Testis (tissue), 2 donors: Measurements from ENCODE around the gene CDH6.

Experiments used
- POLR2A ChIP-seq: fragments of 450-650 bp; IDR thresholded peaks from one replicate; pipeline ENCODE4 v1.6.1; 2017; ENCODE audit warnings: antibody characterized with exemption, mild to moderate bottlenecking, moderate library complexity
- TF ChIP-seq, protein P1 (sequence below), 3 experiments: fragments of 450-650 bp in 2 of 3; fragments of 200-600 bp in 1 of 3; sonication (generic) in 1 of 3; IDR thresholded peaks; one replicate each; pipeline ENCODE4 v1.5.1; 2016 to 2019; ENCODE audit warnings: antibody characterized with exemption in 3 of 3, mild to moderate bottlenecking in 2 of 3, moderate library complexity in 1 of 3

GRCh38 chr5:31186672-31187267 lies 6.7 kb upstream of the CDH6 start:
- TF ChIP-seq, protein P1, sequence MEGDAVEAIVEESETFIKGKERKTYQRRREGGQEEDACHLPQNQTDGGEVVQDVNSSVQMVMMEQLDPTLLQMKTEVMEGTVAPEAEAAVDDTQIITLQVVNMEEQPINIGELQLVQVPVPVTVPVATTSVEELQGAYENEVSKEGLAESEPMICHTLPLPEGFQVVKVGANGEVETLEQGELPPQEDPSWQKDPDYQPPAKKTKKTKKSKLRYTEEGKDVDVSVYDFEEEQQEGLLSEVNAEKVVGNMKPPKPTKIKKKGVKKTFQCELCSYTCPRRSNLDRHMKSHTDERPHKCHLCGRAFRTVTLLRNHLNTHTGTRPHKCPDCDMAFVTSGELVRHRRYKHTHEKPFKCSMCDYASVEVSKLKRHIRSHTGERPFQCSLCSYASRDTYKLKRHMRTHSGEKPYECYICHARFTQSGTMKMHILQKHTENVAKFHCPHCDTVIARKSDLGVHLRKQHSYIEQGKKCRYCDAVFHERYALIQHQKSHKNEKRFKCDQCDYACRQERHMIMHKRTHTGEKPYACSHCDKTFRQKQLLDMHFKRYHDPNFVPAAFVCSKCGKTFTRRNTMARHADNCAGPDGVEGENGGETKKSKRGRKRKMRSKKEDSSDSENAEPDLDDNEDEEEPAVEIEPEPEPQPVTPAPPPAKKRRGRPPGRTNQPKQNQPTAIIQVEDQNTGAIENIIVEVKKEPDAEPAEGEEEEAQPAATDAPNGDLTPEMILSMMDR (IDR thresholded peaks at IDR 0.05), result peak; percentile 34 to 92 (median 53)
- TF ChIP-seq POLR2A, result no peak
